HG03103 (cell line): Measurements from ENCODE around the gene MAP3K3.
"Not testable (repeated sequence)": the region's sequence is repeated elsewhere in the genome, so short reads cannot be mapped to it uniquely, and the experiment has no call there.

Source experiments
- ATAC-seq: cut with Tn5 transposase; IDR thresholded peaks from one replicate; pipeline ENCODE4 v1.9.1; 2021; ENCODE audit warnings: low read depth; ENCODE audit not compliant: unreplicated experiment

MAP3K3 gene

DNA sequence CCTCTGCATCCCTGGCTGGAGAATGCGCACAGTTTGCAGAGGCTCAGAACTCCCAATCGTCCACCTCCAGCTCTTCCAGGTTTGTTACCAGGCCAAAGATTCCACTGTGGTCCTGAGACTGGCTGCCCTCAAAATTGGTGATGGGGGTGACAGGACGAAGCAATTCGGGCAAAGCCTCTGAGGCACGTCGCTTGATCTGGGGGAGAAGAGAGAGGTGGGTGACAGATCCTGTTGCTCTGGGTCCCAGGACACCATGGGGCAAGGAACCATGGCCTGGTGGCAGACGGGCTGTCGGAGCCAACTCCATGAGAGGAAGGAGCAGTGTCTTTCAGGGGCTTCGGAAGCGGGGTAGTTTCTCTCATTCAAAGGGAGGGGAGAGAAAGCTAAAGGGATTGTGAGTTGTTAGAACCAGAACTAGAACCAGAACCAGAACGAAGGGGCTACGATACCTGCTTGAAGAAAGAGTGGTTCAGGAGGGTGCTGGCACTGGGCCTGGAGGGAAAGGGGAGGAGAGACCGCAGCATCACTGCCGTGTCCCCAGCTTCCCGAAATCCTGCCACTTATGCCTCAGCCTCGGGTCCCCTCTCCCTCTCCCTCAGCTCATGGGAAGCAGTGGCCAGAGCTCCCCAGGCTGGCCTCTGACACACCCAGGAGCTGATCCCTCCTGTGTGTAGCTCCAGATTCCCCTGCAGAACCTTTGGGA, 81.5 kb downstream of the MAP3K3 start:
- no peak for ATAC-seq

DNA sequence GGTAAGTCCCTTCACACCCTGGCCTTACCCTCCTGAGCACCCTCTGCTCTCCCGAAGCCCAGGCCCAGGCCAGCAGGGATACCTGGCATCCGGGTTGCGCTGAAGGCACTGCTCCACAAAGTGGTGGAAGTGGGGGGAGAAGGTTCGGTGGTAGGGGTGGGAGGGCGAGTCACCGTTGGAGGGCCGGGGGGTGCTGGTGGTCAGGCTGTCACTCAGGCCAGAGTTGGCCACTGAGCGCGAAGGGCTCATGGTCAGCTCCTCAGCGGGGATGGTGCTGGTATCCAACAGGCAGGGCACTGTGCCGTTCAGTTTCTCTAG, 82.0 kb downstream of the MAP3K3 start:
- ATAC-seq = no peak

DNA sequence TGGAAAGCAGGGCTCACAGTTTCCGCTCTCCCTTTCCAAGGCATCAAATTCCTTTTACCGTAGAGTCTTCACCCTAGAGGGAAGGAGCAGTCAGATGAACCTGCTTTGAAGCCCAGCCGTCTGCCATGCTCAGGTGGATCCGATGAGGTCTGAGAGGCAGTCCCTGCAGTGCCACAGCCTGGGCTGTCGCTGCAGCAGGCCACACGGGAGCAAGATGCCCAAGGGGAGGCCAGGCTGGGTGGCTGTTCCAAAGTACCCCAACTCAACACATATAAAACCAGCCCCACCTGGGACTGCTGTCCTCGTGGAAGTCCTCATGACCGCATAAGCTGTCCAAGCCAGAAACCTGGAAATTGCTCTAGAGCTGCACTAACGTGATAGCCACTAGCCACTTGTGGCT, 82.6 kb downstream of the MAP3K3 start:
- no peak for ATAC-seq

DNA sequence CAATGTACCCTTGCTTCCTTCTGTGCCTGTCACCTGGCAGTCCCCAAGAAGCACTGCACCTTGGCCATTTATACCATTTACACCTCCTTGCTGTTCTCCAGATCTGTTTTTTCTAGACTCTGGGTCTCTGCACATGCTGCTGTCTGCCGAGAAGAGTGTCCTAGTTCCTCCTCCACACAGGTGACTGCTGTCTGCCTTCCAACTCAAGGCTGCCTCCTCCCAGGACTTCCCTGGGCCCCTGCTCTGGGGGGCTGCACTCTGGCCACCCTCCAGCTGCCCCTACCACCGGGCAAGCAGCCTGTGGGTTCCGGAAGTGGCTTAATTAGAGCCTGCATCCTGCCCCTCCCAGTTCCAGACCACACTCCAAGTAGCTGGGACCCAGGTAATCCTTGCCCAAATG, 83.4 kb downstream of the MAP3K3 start:
- ATAC-seq = no peak

DNA sequence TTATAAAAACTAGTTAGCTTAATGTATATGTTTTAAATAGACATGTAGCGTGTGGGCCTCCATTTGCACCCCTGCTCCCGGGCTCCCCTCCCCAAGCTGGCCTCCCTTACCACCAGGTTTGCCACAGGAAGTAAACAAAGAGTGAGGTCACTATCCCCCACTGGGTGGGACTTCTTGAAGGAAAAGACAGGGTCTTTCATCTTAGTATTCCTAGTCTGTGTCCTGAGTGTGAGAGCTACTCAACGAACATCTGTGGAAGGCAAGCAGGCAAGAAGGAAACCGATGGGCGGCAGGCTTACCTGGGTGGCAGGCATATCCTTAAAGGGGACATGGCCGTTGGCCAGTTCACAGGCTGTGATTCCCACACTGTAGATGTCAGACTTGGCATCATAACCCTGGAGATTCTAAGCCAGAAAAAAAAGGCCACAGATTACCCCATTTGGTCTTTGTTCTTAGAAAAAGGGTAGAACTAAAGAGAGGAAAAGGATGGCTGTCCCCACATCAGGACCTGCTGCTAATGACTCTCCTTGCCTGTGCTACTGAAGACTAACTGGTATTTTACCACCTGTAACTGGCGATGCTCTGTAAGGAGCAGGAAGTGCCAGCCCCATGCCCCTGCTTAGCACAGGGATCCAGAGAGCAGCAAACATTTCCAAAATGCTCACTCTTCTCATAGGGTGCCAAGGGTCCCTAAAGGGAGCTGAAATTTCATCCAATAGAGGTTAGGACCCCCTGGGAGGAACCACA, 84.3 kb downstream of the MAP3K3 start:
- ATAC-seq = no peak

DNA sequence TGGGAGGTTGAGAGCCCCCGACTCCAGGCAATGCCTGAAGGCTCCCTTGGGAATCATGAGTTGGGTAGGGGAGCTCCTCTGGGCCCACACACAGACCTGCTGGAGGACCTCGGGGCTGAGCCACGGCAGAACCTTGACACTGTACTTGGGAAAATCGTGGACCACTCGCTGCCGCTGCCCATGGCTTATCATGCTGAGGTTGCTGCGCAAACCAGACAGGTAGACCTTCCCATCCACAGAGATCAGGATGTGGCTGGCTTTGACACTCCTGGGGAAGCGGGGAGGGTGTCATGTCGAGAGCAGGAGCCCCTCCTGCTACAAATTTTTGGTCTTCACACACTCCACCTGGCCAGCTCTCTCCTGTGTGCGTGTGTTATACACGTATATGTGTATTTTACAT, 84.9 kb downstream of the MAP3K3 start:
- ATAC-seq = no peak

DNA sequence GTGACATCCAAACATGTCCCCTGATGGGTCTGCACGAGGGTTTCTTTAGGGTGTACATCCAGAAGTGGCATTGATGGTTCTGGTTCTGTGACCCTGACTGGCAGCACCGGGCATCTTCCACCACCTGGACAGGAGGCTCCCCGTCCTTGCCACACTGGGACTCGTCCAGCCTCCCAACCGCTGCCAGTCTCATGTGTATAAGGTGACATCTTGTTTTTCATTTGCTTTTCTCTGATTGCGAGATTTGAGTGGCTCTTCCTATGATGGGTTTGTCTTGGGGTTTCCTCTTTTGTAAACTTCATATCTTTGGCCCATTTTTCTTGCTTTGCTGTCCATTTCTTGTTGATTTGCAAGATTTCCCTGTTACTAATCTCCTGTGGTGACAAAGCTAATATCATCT, 86.9 kb downstream of the MAP3K3 start:
- no peak for ATAC-seq

DNA sequence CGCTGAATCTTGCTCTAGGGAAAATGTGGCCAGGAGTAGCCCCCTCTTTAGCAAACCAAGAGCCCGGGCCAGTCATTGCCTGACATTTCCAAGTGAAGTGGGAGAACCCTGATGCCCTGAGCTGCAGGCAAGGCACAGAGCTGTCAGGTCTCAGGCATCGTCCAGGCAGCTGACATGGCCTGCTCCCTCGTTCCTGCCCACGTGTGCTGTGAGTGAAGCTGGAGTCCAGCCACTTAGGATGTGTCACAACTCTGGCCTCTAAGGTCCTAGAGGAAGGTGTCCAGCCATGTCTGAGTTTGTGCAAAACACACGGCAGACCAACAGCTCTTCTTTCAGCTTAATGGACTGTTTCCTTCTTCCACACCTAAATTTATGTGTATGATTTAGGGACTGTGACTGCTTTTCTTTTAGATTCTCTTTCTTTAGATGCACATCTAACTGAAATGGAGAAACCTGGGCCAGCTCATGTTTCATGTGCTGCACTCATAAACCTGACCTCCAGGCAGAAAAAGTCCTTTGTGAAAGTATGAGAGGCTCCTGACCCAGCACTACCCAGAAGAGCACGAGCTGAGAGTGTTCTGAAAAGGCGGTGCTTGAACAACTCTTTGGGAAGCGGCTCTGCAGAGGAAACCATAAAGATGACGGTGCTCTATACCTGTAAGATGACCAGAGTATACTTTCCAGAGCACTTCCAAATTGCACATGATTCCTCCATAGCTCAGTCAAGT, 92.5 kb downstream of the MAP3K3 start:
- no peak for ATAC-seq

DNA sequence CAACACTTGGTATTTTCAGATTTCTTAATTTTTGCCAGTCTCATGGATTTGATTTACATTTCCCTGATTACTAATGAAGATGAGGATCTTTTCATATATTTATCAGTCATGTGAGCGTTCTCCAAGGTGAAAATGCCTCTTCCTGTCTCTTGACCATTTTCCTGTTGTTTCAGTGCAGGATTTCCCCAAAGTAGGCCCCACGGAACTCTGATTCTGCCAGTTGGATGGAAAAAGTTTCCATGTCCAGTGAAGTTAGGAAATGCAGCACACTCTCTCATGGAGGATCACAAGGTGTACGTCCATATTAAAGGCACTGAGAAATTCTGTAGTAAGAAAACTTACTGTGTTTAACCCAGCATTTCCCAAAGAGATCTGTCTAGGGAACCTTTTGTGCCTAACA, 94.2 kb downstream of the MAP3K3 start:
- no peak for ATAC-seq

DNA sequence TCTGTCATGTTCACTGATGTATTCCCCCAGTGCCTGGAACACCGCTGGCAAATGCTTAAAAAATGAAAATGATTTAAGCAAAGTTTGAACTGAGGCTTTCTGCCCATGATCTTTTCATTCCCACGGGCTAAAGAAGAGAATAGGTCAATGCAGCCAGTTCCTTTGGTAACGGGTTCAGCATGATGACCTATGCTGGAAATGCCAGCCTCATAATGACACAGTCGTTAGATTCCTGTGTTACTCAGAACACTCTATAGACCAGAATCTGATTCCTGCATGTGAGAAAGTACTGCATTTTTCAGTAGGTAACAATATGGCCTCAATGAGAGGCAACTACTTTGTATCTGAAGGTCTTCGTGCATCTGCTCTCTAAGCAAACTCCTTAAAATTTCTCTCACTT, 96.8 kb downstream of the MAP3K3 start:
- ATAC-seq = no peak

DNA sequence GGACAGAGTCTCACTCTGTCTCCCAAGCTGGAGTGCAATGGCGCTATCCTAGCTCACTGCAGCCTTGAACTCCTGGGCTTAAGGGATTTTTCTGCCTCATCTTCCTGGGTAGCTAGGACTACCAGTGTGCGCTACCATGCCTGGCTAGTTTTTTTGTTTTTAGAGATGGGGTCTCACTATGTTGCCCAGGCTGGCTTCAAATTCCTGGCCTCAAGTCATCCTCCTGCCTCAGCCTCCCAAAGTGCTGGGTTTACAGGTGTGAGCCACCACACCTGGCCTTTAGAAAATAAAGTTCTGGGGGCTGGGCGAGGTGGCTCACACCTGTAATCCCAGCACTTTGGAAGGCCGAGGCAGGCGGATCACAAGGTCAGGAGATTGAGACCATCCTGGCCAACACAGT, 98.0 kb downstream of the MAP3K3 start:
- ATAC-seq = not testable (repeated sequence)

DNA sequence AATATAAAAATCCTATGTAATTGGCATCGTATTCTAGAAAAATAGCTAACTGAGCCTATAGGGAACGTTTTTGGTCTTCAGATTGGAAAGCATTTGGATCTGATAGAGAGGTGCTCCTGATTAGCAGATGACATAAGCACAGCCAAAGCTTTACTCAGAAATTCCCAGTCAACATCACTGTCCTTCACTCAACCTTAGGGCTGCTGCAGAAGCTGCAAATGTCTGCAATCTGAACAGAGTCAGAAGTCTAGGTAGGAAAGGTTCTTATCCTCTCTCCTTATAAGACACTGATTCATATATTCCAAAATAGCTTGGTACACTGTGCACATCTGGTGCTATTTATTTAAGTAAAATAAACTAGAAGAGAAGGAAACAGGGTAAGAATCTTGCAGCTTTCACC, 100.2 kb downstream of the MAP3K3 start:
- no peak for ATAC-seq

DNA sequence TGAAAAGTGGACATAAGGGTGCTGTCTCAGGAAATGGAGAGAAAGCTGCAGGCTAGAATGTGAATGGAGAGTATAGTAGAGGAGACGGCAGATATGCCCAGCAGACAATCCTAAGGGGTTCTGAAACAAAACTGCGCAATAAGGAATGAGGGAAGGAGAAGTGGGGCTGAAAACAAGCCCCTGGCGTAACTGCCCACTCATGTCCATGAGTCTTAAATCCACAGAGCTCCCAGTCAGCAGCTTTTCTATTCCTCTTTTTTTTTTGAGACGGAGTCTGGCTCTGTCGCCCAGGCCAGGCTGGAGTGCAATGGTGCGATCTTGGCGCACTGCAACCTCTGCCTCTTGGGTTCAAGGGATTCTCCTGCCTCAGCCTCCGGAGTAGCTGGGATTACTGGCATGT, 113.5 kb downstream of the MAP3K3 start:
- ATAC-seq = no peak

DNA sequence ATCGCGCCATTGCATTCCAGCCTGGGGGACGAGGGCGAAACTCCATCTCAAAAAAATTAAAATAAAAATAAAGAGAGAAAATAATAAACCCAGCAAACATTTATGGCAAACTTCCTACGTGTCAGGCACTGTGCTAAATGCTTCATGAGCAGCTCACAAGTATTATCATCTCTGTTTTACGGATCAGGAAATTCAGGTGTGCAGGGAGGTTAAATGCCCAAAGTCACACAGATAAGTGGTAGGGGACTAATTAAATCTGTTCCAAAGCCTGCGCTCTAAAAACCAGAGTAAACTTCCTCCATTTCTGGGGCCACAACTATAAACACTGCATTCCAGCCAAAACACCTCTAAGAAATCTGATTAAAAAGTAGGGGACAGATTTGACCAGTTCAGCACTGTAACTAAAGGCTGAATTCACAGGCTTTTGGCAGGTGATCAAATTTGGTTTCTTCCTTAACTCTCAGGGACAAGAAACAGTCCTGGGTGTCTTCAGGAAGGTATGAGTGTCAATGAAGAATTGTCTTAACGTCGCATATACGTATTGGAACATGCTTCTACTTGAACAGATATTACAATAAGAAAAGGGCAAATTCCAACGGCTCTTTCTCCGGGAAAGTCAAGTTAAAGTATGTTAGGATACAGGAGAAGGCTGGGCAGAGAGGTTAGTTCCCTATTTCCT, 118.4 kb downstream of the MAP3K3 start:
- ATAC-seq = no peak

DNA sequence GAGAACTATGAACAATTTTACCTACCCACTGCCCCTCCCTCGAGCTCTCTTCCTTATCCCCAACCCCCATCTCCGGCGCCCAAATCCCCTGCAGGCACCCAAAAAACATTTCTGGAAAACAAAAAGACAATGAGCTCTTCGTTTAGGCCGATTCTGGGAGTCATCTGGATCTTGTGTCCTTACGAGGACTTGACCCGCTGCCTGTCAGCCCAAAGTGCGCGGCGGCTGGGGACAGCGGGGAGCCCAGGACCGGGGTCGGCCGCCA, 118.9 kb downstream of the MAP3K3 start:
- ATAC-seq = no peak

DNA sequence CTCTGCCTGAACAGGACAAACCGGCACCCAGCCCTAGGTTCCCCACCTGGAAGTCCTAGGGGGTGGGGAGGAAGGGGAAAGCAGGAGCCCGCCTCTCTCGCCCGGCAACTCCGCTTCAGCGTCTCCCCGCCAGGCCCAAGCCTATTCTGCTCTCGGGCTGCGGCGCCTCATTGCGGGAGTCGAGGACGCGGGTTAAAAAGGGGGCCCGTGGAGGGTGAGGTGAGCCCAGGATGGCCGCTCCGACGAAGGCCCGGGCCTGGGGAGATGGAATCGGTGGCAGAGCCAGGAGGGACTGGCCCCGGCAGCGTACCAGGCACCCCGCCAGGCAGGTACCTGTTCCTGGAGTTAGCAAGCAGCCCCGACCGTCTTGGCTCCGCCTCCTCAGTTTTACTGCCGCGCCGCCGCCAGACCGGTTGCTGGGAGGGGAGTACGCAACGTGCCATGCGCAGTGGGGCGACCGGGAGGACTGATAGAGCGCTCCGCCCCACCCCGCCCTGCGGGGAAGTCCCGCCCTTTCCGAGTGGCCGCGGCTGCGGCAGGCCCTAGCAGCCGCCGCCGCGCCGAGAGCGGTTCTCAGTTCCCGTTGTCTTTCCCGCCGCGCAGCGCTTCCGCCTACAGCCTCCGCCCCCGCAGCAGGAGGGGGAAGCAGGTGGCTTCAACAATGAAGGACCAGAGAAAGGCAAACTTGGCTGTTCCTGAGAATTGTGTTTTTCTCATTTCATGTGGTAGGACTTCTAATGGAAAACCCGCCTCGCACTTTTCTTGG, 119.4 kb downstream of the MAP3K3 start, which contains the start of gene STRADA:
Gene STRADA (minus strand): TSS at position 392 of the 766 bp plus-strand sequence. CDS start 13,430 bp downstream, outside the sequence.
- peak; percentile 84 for ATAC-seq
